Measurements from ENCODE around the gene CRADD. TPM values are rescaled to one million over a fixed set of nuclear protein-coding genes. Genes with fewer than 3 reads are reported as not detected.

Gene CRADD
- total RNA-seq, 3 donors from 2014 or later, result 24.0 to 49.8 (median 44.2) TPM

- H3K9me3 ChIP-seq, result no peaks in the 10 kb centered on the region
- no peaks in the 10 kb centered on the region for H3K27me3 ChIP-seq
- no peak overlapping the region for H3K27ac ChIP-seq
- TF ChIP-seq POLR2A (IDR thresholded peaks at IDR 0.05) (no peak), POLR2AphosphoS5 (IDR thresholded peaks at IDR 0.05) (no peak)
- TF ChIP-seq, protein P1, sequence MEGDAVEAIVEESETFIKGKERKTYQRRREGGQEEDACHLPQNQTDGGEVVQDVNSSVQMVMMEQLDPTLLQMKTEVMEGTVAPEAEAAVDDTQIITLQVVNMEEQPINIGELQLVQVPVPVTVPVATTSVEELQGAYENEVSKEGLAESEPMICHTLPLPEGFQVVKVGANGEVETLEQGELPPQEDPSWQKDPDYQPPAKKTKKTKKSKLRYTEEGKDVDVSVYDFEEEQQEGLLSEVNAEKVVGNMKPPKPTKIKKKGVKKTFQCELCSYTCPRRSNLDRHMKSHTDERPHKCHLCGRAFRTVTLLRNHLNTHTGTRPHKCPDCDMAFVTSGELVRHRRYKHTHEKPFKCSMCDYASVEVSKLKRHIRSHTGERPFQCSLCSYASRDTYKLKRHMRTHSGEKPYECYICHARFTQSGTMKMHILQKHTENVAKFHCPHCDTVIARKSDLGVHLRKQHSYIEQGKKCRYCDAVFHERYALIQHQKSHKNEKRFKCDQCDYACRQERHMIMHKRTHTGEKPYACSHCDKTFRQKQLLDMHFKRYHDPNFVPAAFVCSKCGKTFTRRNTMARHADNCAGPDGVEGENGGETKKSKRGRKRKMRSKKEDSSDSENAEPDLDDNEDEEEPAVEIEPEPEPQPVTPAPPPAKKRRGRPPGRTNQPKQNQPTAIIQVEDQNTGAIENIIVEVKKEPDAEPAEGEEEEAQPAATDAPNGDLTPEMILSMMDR (IDR thresholded peaks at IDR 0.05), result no peak
- DNase-seq (ENCODE audit: low spot score in 2 of 2), result no peak
- no peaks in the 10 kb centered on the region for H3K36me3 ChIP-seq
- no peak overlapping the region for H3K4me3 ChIP-seq
- peaks cover 6 to 7% of the 10 kb centered on the region in 2 donors for H3K4me1 ChIP-seq
- intact Hi-C loops (cut with DNase I; ENCODE audit: low total_unique reads), result no loop called here
These were observed 215.5 kb downstream of the CRADD start for GRCh38 chr12:93892423-93893268.

DNA sequence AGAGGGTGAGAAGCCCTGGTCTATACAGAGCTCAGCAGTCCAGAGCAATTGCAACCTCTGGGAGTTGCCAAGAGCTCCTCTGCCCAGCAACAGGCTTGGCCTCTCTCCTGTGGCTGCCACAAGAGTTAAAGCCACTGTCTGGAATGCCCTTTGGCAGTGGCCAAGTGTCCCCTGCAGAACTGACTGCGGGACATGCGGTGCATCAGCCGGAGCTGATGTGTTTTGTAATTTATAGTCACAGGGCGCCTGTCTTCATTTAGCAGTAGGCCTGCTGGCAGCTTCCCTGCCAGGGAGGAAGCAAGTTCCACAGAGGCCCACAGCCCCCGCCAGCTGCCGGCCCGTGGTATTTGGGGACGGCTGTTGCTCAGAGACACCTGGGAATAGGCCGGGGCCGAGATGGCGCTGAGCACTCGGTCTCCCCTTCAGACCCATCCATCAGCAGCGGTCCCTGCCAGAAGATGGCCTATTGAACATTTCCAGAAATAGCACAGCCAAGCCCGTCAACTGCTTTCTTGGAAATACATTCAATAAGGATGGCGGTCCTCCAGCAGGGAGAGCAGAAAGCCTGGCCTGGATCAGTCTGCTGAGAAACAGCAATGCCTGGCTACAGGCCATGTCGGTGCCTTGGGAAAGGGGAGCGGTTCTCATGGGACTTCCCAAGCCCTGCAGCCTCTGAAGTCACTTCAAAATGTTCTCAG is 217.4 kb downstream of the CRADD start:
- peak; percentile 54 to 56 for DNase-seq (ENCODE audit: low spot score in 2 of 2)
- H3K27me3 ChIP-seq, result no peaks in the 10 kb centered on the region
- peak overlapping the region in 2 of 3 donors; percentile 31 to 59 for H3K4me3 ChIP-seq
- H3K36me3 ChIP-seq, result no peaks in the 10 kb centered on the region
- H3K9me3 ChIP-seq, result no peaks in the 10 kb centered on the region
- peaks cover 6 to 7% of the 10 kb centered on the region in 2 donors for H3K4me1 ChIP-seq
- TF ChIP-seq, protein P1 (IDR thresholded peaks at IDR 0.05), result no peak
- peak in 2 of 3 donors; percentile 19 to 75 for TF ChIP-seq POLR2AphosphoS5 (IDR thresholded peaks at IDR 0.05)
- intact Hi-C loops (cut with DNase I; ENCODE audit: low total_unique reads), result no loop called here
- peak overlapping the region; percentile 77 to 87 for H3K27ac ChIP-seq

DNA sequence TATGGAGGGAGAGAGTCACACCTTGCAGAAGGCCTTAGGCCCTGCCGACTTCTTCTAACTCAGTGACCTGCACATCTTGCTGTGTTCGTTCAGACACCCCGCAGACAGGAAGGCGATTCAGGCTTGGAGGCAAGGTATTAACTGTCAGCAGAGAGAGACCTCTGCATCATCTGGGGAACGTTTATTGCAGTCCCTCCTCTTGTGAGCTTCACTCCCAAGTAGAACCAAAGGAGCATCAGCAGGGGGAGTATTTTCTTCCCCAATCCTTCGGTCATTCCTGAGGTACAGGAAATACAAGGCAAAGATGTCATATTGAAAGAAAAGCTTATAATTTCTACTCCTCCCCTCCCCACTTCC is 217.9 kb downstream of the CRADD start:
- peak overlapping the region; percentile 77 to 87 for H3K27ac ChIP-seq
- no peaks in the 10 kb centered on the region for H3K27me3 ChIP-seq
- no peak for TF ChIP-seq POLR2AphosphoS5 (IDR thresholded peaks at IDR 0.05)
- TF ChIP-seq POLR2A (IDR thresholded peaks at IDR 0.05), result no peak
- TF ChIP-seq, protein P1 (IDR thresholded peaks at IDR 0.05), result no peak
- peaks cover 6 to 7% of the 10 kb centered on the region in 2 donors for H3K4me1 ChIP-seq
- H3K4me3 ChIP-seq, result peak overlapping the region in 2 of 3 donors; percentile 31 to 59
- no peaks in the 10 kb centered on the region for H3K36me3 ChIP-seq
- H3K9me3 ChIP-seq, result no peaks in the 10 kb centered on the region
- intact Hi-C loops (cut with DNase I; ENCODE audit: low total_unique reads), result no loop called here
- DNase-seq (ENCODE audit: low spot score in 2 of 2), result no peak

GRCh38 chr12:93896427-93896826 is 219.3 kb downstream of the CRADD start:
- Histone ChIP-seq H3K4me3 (no peak overlapping the region), H3K36me3 (no peaks in the 10 kb centered on the region), H3K27me3 (no peaks in the 10 kb centered on the region), H3K27ac (no peak overlapping the region), H3K9me3 (no peaks in the 10 kb centered on the region), H3K4me1 (peaks cover 6 to 7% of the 10 kb centered on the region in 2 donors)
- TF ChIP-seq POLR2A (IDR thresholded peaks at IDR 0.05), result no peak
- no peak for TF ChIP-seq POLR2AphosphoS5 (IDR thresholded peaks at IDR 0.05)
- TF ChIP-seq, protein P1 (IDR thresholded peaks at IDR 0.05), result no peak
- DNase-seq (ENCODE audit: low spot score in 2 of 2), result no peak
- intact Hi-C loops (cut with DNase I; ENCODE audit: low total_unique reads), result no loop called here

DNA sequence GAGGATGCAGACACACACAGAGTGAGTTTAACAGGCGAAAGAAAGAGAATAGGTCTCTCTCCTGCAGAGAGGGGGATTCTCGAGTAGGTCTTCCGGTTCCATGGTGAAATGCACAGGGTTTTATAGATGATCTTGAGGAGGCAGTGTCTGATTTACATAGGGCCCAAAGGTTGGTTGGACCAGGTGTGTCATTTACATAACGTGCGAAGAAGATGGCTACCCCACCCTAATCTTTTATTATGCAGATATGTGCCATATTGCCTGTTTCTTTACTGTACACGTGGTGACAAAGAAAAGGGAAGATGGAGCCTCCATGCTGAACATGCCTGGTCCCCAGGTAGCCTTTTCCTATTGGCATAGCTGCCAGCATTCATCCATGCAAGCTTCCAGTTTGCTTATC is 219.8 kb downstream of the CRADD start:
- Histone ChIP-seq H3K4me3 (no peak overlapping the region), H3K9me3 (no peaks in the 10 kb centered on the region), H3K36me3 (no peaks in the 10 kb centered on the region), H3K27me3 (no peaks in the 10 kb centered on the region), H3K27ac (no peak overlapping the region), H3K4me1 (peaks cover 6 to 7% of the 10 kb centered on the region in 2 donors)
- intact Hi-C loops (cut with DNase I; ENCODE audit: low total_unique reads), result no loop called here
- TF ChIP-seq, protein P1 (IDR thresholded peaks at IDR 0.05), result no peak
- TF ChIP-seq POLR2AphosphoS5 (IDR thresholded peaks at IDR 0.05) (no peak), POLR2A (IDR thresholded peaks at IDR 0.05) (no peak)
- DNase-seq (ENCODE audit: low spot score in 2 of 2), result no peak
